ENCODE results near the gene SFXN4.

Gene SFXN4

DNA sequence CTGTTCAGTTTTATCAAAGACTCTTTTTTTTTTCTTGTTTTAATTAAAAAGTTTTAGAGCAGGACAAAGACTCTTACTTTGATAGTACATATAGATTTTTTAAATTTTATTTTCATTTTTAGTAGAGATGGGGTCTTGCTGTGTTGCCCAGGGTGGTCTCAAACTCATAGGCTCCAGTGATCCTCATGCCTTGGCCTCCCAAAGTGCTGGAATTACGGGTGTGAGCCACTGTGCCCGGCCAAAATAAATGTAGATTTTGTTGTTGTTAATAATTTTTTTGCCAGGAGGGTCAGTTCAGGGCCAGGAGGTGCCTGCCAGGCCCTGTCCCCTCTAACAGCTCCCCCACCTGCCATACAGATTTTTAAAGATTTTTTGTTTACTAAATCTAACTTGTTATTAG lies 44.6 kb downstream of the SFXN4 start:
- H3K27ac ChIP-seq: no peak overlapping the region
- H3K9ac ChIP-seq: no peak overlapping the region
- no peaks in the 10 kb centered on the region for H3K36me3 ChIP-seq (ENCODE audit: control insufficient read depth, insufficient read depth, low read length)
- H3K27me3 ChIP-seq (ENCODE audit: control insufficient read depth, insufficient read depth, low read length): no peaks in the 10 kb centered on the region
- H3K4me3 ChIP-seq (ENCODE audit: low read depth, low read length): no peak overlapping the region
- no peaks in the 10 kb centered on the region for H3K9me3 ChIP-seq (ENCODE audit: control insufficient read depth, low read length)
- no peak overlapping the region for H2AFZ ChIP-seq
- H3K4me2 ChIP-seq (ENCODE audit: low read length): no peak overlapping the region
- H3K79me2 ChIP-seq: no peaks in the 10 kb centered on the region
- H3K4me1 ChIP-seq: no peaks in the 10 kb centered on the region
- TF ChIP-seq, protein P1, sequence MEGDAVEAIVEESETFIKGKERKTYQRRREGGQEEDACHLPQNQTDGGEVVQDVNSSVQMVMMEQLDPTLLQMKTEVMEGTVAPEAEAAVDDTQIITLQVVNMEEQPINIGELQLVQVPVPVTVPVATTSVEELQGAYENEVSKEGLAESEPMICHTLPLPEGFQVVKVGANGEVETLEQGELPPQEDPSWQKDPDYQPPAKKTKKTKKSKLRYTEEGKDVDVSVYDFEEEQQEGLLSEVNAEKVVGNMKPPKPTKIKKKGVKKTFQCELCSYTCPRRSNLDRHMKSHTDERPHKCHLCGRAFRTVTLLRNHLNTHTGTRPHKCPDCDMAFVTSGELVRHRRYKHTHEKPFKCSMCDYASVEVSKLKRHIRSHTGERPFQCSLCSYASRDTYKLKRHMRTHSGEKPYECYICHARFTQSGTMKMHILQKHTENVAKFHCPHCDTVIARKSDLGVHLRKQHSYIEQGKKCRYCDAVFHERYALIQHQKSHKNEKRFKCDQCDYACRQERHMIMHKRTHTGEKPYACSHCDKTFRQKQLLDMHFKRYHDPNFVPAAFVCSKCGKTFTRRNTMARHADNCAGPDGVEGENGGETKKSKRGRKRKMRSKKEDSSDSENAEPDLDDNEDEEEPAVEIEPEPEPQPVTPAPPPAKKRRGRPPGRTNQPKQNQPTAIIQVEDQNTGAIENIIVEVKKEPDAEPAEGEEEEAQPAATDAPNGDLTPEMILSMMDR (IDR thresholded peaks at IDR 0.05): no peak

DNA sequence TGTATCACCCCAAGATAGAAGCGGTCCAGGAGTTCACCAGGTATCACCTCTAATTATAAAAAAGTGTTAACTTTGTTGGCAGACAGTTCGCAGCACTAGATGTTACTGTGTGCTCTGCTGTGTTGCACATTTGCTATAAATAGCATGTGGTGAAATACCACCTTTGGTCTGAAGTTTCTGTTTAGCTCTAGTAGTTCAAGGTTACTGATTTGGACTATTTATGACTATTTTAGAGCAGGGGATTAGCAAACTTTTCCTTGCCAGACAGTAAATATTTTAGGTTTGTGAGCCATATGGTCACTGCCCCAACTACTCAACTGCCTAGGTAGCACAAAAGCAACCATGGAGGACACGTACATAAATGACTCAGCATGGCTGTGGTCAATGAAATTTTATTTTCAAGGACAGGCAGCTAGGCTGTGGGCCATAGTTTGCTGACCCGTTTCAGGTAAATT lies 45.1 kb downstream of the SFXN4 start:
- no peak overlapping the region for H3K4me3 ChIP-seq (ENCODE audit: low read depth, low read length)
- H3K79me2 ChIP-seq: no peaks in the 10 kb centered on the region
- TF ChIP-seq, protein P1 (IDR thresholded peaks at IDR 0.05): no peak
- no peak overlapping the region for H2AFZ ChIP-seq
- H3K4me2 ChIP-seq (ENCODE audit: low read length): no peak overlapping the region
- H3K9ac ChIP-seq: no peak overlapping the region
- no peaks in the 10 kb centered on the region for H3K9me3 ChIP-seq (ENCODE audit: control insufficient read depth, low read length)
- H3K4me1 ChIP-seq: no peaks in the 10 kb centered on the region
- no peak overlapping the region for H3K27ac ChIP-seq
- H3K27me3 ChIP-seq (ENCODE audit: control insufficient read depth, insufficient read depth, low read length): no peaks in the 10 kb centered on the region
- no peaks in the 10 kb centered on the region for H3K36me3 ChIP-seq (ENCODE audit: control insufficient read depth, insufficient read depth, low read length)

GRCh38 chr10:119119400-119119799 lies 46.1 kb downstream of the SFXN4 start:
- Histone ChIP-seq H3K9ac (no peak overlapping the region), H2AFZ (no peak overlapping the region), H3K4me1 (no peaks in the 10 kb centered on the region), H3K27ac (no peak overlapping the region), H3K79me2 (no peaks in the 10 kb centered on the region), H3K36me3 (ENCODE audit: control insufficient read depth, insufficient read depth, low read length) (no peaks in the 10 kb centered on the region), H3K9me3 (ENCODE audit: control insufficient read depth, low read length) (no peaks in the 10 kb centered on the region), H3K4me2 (ENCODE audit: low read length) (no peak overlapping the region), H3K4me3 (ENCODE audit: low read depth, low read length) (no peak overlapping the region), H3K27me3 (ENCODE audit: control insufficient read depth, insufficient read depth, low read length) (no peaks in the 10 kb centered on the region)
- TF ChIP-seq, protein P1 (IDR thresholded peaks at IDR 0.05): no peak

- no peak overlapping the region for H3K27ac ChIP-seq
- no peak overlapping the region for H3K4me3 ChIP-seq (ENCODE audit: low read depth, low read length)
- H3K27me3 ChIP-seq (ENCODE audit: control insufficient read depth, insufficient read depth, low read length): no peaks in the 10 kb centered on the region
- H3K9me3 ChIP-seq (ENCODE audit: control insufficient read depth, low read length): no peaks in the 10 kb centered on the region
- peaks cover 3% of the 10 kb centered on the region for H3K4me1 ChIP-seq
- H3K79me2 ChIP-seq: no peaks in the 10 kb centered on the region
- H3K36me3 ChIP-seq (ENCODE audit: control insufficient read depth, insufficient read depth, low read length): no peaks in the 10 kb centered on the region
- H3K9ac ChIP-seq: no peak overlapping the region
- no peak overlapping the region for H2AFZ ChIP-seq
- no peak overlapping the region for H3K4me2 ChIP-seq (ENCODE audit: low read length)
- TF ChIP-seq, protein P1 (IDR thresholded peaks at IDR 0.05): no peak
Measured at GRCh38 chr10:119118231-119118630, 47.3 kb downstream of the SFXN4 start.

DNA sequence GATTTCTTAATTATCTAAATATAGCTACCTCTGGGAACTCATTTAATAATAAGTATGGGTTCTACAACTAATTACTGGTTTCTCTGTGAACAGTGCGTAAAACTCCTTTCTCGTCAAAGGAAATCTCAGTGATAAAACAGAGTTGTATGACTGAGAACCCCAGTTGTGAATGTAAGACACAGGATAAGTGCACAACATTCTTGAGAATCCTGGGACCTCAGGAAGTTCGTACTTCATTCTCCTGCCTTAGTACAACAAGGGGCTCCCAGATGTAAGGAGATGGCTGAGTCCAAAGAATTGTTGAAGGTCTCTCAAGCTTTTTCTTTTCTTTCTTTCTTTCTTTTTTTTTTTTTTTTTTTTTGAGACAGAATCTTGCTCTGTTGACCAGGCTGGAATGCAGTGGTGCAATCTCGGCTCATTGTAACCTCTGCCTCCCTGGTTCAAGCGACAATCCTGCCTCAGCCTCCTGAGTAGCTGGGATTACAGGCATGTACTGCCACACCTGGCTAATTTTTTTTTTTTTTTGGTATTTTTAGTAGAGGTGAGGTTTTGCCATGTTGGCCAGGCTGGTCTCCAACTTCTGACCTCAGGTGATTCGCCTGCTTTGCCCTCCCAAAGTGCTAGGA lies 49.1 kb downstream of the SFXN4 start:
- H3K36me3 ChIP-seq (ENCODE audit: control insufficient read depth, insufficient read depth, low read length): no peaks in the 10 kb centered on the region
- no peaks in the 10 kb centered on the region for H3K79me2 ChIP-seq
- H3K4me3 ChIP-seq (ENCODE audit: low read depth, low read length): no peak overlapping the region
- H3K27ac ChIP-seq: no peak overlapping the region
- H3K9ac ChIP-seq: no peak overlapping the region
- H3K9me3 ChIP-seq (ENCODE audit: control insufficient read depth, low read length): no peaks in the 10 kb centered on the region
- H3K4me2 ChIP-seq (ENCODE audit: low read length): no peak overlapping the region
- no peak overlapping the region for H2AFZ ChIP-seq
- peaks cover 3% of the 10 kb centered on the region for H3K4me1 ChIP-seq
- TF ChIP-seq, protein P1 (IDR thresholded peaks at IDR 0.05): no peak
- H3K27me3 ChIP-seq (ENCODE audit: control insufficient read depth, insufficient read depth, low read length): no peaks in the 10 kb centered on the region
